ENCODE data around the gene NOTCH4.
A peak's percentile ranks its signal among the peaks of the same experiment; 100 is the strongest.
"Not testable (repeated sequence)": the region's sequence is repeated elsewhere in the genome, so short reads cannot be mapped to it uniquely, and the experiment has no call there.

Gene NOTCH4

GRCh38 chr6:32188381-32189068 lies 35.3 kb downstream of the NOTCH4 start:
- ChIA-PET CTCF (interaction anchor here (0.7 kb wide), 1 partner anchor 1284 kb away, joined by 4 read pairs; no protein-coding TSS in a partner anchor), POLR2A (ENCODE audit: low non-redundant PET) (no interaction called here)
- no peak for DNase-seq (ENCODE audit: low spot score)
- peak overlapping the region; percentile 88 for H3K27ac ChIP-seq
- no peak for TF ChIP-seq CTCF (conservative IDR thresholded peaks at IDR 0.05; ENCODE audit: low read depth)

GRCh38 chr6:32187725-32188380 lies 36.0 kb downstream of the NOTCH4 start:
- POLR2A ChIA-PET (ENCODE audit: low non-redundant PET); CTCF ChIA-PET; DNase-seq (ENCODE audit: low spot score): not testable (repeated sequence)
- peak overlapping the region; percentile 88 for H3K27ac ChIP-seq

- TF ChIP-seq CTCF (conservative IDR thresholded peaks at IDR 0.05; ENCODE audit: low read depth), result no peak
- no peak for DNase-seq (ENCODE audit: low spot score)
- ChIA-PET POLR2A (ENCODE audit: low non-redundant PET) (no interaction called here), CTCF (interaction anchor here (0.6 kb wide), 1 partner anchor 65 kb away, joined by 4 read pairs; no protein-coding TSS in a partner anchor)
- peak overlapping the region; percentile 88 for H3K27ac ChIP-seq
Observed at GRCh38 chr6:32187009-32187709, 36.7 kb downstream of the NOTCH4 start.

- peak overlapping the region; percentile 88 for H3K27ac ChIP-seq
- POLR2A ChIA-PET (ENCODE audit: low non-redundant PET); CTCF ChIA-PET; DNase-seq (ENCODE audit: low spot score): not testable (repeated sequence)
Observed at GRCh38 chr6:32186151-32186840, 37.6 kb downstream of the NOTCH4 start.

GRCh38 chr6:32185681-32186131 lies 38.2 kb downstream of the NOTCH4 start:
- POLR2A ChIA-PET (ENCODE audit: low non-redundant PET); CTCF ChIA-PET: not testable (repeated sequence)
- H3K27ac ChIP-seq, result peak overlapping the region; percentile 88
- peak; percentile 78 for DNase-seq (ENCODE audit: low spot score)

GRCh38 chr6:32184084-32184640 lies 39.7 kb downstream of the NOTCH4 start, which contains the start of gene AGER:
Gene AGER, minus strand, starts transcription at chr6:32184253. Its CDS starts 31 bp downstream, at chr6:32184222.
- POLR2A ChIA-PET (ENCODE audit: low non-redundant PET), result no interaction called here
- CTCF ChIA-PET, result no interaction called here
- no peak for DNase-seq (ENCODE audit: low spot score)
- TF ChIP-seq CTCF (conservative IDR thresholded peaks at IDR 0.05; ENCODE audit: low read depth), result no peak
- H3K27ac ChIP-seq, result peak within 1 kb of the TSS; percentile 71

GRCh38 chr6:32183483-32184083 lies 40.3 kb downstream of the NOTCH4 start:
- CTCF ChIA-PET, result interaction anchor here (0.7 kb wide), 1 partner anchor 217 kb away, joined by 5 read pairs; no protein-coding TSS in a partner anchor
- no peak for TF ChIP-seq CTCF (conservative IDR thresholded peaks at IDR 0.05; ENCODE audit: low read depth)
- H3K27ac ChIP-seq, result peak overlapping the region; percentile 71
- no peak for DNase-seq (ENCODE audit: low spot score)
- POLR2A ChIA-PET (ENCODE audit: low non-redundant PET), result no interaction called here

All from RWPE1 (cell line).